SK-N-SH treated with all-trans-retinoic acid at 6 μM for 48 hours (cell line): ENCODE data around the gene TPRN.

Experiments used
- ARNTL ChIP-seq: fragments of 450-650 bp; formaldehyde crosslinking; IDR thresholded peaks from 2 replicates; pipeline ENCODE4 v1.5.0; 2020; ENCODE audit warnings: low read depth, mild to moderate bottlenecking, moderate library complexity, borderline replicate concordance
- BACH2 ChIP-seq: fragments of 250-450 bp; sonication (Bioruptor Pico); IDR thresholded peaks from 2 replicates; pipeline ENCODE4 v1.9.0; 2021; ENCODE audit warnings: mild to moderate bottlenecking, borderline replicate concordance
- CREB5 ChIP-seq: fragments of 250-450 bp; sonication (Bioruptor Pico); IDR thresholded peaks from 2 replicates; pipeline ENCODE4 v1.5.1; 2020; ENCODE audit warnings: low read depth, mild to moderate bottlenecking, moderate library complexity
- CSDC2 ChIP-seq: fragments of 250-450 bp; sonication (Bioruptor Pico); IDR thresholded peaks from 2 replicates; pipeline ENCODE4 v1.5.0; 2020; ENCODE audit warnings: mild to moderate bottlenecking, moderate library complexity
- PATZ1 ChIP-seq: fragments of 250-450 bp; sonication (Bioruptor Pico); IDR thresholded peaks from 2 replicates; pipeline ENCODE4 v1.8.0; 2020; ENCODE audit warnings: mild to moderate bottlenecking, moderate library complexity, borderline replicate concordance
- POU6F1 ChIP-seq: fragments of 250-450 bp; sonication (Bioruptor Pico); IDR thresholded peaks from 2 replicates; pipeline ENCODE4 v1.8.0; 2021; ENCODE audit warnings: low read depth, mild to moderate bottlenecking, moderate library complexity, borderline replicate concordance
- SNAI2 ChIP-seq: fragments of 250-450 bp; sonication (Bioruptor Pico); IDR thresholded peaks from 2 replicates; pipeline ENCODE4 v1.5.0; 2020; ENCODE audit warnings: mild to moderate bottlenecking, moderate library complexity
- TCF4 ChIP-seq: fragments of 250-450 bp; sonication (Bioruptor Pico); IDR thresholded peaks from 2 replicates; pipeline ENCODE4 v1.8.0; 2021; ENCODE audit warnings: mild to moderate bottlenecking, moderate library complexity, borderline replicate concordance
- ZC3H10 ChIP-seq: fragments of 250-450 bp; sonication (Bioruptor Pico); IDR thresholded peaks from 2 replicates; pipeline ENCODE4 v1.5.1; 2021; ENCODE audit warnings: mild to moderate bottlenecking, moderate library complexity
- ZFP3 ChIP-seq: fragments of 250-450 bp; sonication (Bioruptor Pico); IDR thresholded peaks from 2 replicates; pipeline ENCODE4 v1.5.0; 2020; ENCODE audit warnings: mild to moderate bottlenecking, moderate library complexity
- TF ChIP-seq, protein P1 (sequence below): fragments of 250-450 bp; sonication (Bioruptor Pico); IDR thresholded peaks from 2 replicates; pipeline ENCODE4 v1.5.0; 2020; ENCODE audit warnings: mild to moderate bottlenecking, moderate library complexity

DNA sequence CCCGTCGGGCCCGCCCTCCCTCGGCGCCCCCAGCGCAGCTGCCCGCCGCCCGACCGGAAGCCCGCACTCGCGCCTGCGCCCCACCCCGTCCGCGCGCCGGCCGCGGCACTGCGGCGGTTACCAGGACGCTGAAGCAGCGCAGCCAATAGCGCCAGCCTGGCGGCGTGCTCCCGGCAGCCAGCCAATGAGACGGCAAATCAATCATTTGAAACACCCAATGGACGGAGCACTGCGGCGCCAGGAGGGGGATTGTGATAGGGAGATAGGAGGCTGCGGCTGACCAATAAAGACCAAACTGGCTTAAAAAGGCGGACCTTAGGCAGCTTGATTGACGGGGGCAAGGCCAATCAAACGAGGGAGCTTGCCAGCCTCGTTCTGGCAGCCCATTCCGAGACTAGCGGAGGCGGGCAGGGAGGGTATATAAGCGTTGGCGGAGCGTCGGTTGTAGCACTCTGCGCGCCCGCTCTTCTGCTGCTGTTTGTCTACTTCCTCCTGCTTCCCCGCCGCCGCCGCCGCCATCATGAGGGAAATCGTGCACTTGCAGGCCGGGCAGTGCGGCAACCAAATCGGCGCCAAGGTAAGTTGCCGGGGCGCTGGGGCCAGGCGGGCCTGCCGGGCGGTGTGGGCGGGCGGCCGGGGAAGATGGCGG is 40.4 kb upstream of the TPRN start, which contains the start of gene TUBB4B:
- peak; percentile 84 for TF ChIP-seq ZC3H10 (CRISPR knock-in tag)
- no peak for TF ChIP-seq BACH2 (CRISPR knock-in tag)
- TF ChIP-seq CSDC2, result no peak
- TF ChIP-seq ZFP3 (CRISPR knock-in tag), result no peak
- TF ChIP-seq, protein P1, sequence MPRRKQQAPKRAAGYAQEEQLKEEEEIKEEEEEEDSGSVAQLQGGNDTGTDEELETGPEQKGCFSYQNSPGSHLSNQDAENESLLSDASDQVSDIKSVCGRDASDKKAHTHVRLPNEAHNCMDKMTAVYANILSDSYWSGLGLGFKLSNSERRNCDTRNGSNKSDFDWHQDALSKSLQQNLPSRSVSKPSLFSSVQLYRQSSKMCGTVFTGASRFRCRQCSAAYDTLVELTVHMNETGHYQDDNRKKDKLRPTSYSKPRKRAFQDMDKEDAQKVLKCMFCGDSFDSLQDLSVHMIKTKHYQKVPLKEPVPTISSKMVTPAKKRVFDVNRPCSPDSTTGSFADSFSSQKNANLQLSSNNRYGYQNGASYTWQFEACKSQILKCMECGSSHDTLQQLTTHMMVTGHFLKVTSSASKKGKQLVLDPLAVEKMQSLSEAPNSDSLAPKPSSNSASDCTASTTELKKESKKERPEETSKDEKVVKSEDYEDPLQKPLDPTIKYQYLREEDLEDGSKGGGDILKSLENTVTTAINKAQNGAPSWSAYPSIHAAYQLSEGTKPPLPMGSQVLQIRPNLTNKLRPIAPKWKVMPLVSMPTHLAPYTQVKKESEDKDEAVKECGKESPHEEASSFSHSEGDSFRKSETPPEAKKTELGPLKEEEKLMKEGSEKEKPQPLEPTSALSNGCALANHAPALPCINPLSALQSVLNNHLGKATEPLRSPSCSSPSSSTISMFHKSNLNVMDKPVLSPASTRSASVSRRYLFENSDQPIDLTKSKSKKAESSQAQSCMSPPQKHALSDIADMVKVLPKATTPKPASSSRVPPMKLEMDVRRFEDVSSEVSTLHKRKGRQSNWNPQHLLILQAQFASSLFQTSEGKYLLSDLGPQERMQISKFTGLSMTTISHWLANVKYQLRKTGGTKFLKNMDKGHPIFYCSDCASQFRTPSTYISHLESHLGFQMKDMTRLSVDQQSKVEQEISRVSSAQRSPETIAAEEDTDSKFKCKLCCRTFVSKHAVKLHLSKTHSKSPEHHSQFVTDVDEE (CRISPR knock-in tag), result 0 out of 2 replicates have a peak, but pooled peaks have one; percentile 28
- TF ChIP-seq ARNTL (CRISPR knock-in tag), result no peak
- TF ChIP-seq TCF4 (CRISPR knock-in tag), result no peak
- no peak for TF ChIP-seq POU6F1 (CRISPR knock-in tag)
- no peak for TF ChIP-seq PATZ1
- TF ChIP-seq SNAI2 (CRISPR knock-in tag), result no peak
- no peak for TF ChIP-seq CREB5 (CRISPR knock-in tag)
